ENCODE data around the gene RAC2.

RAC2 gene

DNA sequence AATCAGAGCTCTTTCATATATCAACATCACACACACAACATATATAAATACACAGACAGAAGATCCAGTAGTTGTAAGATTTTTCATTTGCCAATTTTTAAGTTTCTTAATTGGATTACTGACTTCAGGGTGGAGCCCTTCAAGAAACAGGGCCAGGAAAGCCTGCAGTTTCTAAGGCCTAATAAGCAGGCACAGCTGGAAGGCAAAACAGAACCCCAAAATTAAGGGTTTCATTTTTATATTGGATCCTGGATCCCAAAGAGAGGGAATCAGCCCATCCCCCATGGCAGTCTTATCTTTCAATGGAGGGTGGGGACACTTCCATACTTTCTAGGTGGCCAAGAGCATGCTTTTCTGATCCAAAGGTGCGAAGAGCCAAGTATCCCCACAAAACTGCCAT lies 51.3 kb downstream of the RAC2 start:
- H3K27me3 ChIP-seq (ENCODE audit: control insufficient read depth, insufficient read depth, low read length) = no peaks in the 10 kb centered on the region
- H3K27ac ChIP-seq (ENCODE audit: low read length) = no peak overlapping the region
- no peak overlapping the region for H3K9ac ChIP-seq (ENCODE audit: low read length)
- H3K4me1 ChIP-seq (ENCODE audit: control insufficient read depth, low read depth, low read length) = peaks cover 23% of the 10 kb centered on the region
- no peaks in the 10 kb centered on the region for H3K36me3 ChIP-seq (ENCODE audit: control insufficient read depth, low read depth, low read length)
- no peak overlapping the region for H3K4me3 ChIP-seq (ENCODE audit: low read length)
- H3K9me3 ChIP-seq (ENCODE audit: control insufficient read depth, low read depth, low read length) = peaks cover 7% of the 10 kb centered on the region

DNA sequence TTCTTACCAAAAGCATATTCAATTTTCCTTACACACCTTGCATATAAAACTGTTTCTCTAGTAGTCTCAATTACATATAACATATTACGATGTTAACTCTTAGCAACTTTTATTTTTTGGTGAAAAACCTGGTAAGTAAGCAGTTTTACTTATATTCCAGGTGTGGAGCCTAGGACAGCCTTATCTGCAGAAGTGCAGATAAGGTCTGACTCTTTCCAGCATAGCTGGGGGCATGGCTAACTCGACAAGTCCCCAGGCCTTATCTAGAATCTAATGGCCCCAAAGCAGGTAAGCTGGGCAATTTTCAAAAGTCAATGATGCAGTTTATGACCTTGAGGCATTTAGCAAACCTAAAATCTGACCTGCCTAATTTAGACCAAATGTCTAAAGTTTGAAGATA lies 51.9 kb downstream of the RAC2 start:
- Histone ChIP-seq H3K27ac (ENCODE audit: low read length) (no peak overlapping the region), H3K36me3 (ENCODE audit: control insufficient read depth, low read depth, low read length) (no peaks in the 10 kb centered on the region), H3K4me1 (ENCODE audit: control insufficient read depth, low read depth, low read length) (peaks cover 23% of the 10 kb centered on the region)

DNA sequence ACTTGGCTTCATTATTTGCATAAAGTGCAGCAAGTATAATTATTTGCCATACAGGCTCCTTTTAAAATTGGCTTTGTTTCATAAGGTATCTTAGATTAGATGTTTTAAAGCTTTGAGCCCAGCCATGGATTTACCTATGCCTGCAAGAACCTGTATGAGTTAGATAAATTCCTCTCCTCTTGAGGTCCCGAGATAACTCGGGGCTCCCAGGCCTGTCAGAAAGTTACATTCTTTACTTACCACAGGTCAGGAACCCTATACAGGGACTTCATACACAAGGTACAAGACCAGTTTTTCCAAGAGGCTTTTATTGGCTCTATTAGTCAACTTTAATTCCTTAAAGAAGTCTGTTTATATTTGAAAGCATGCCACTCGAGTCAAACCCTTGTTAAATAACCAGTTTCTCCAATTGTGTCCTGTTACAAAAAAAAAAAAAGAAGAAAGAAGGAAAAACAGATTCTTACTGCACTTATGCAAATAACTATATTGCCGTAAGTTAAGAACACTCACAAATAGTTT lies 53.7 kb downstream of the RAC2 start:
- Histone ChIP-seq H3K4me3 (ENCODE audit: low read length) (no peak overlapping the region), H3K9ac (ENCODE audit: low read length) (no peak overlapping the region), H3K9me3 (ENCODE audit: control insufficient read depth, low read depth, low read length) (peaks cover 7% of the 10 kb centered on the region), H3K36me3 (ENCODE audit: control insufficient read depth, low read depth, low read length) (no peaks in the 10 kb centered on the region), H3K27me3 (ENCODE audit: control insufficient read depth, insufficient read depth, low read length) (no peaks in the 10 kb centered on the region), H3K27ac (ENCODE audit: low read length) (no peak overlapping the region), H3K4me1 (ENCODE audit: control insufficient read depth, low read depth, low read length) (peaks cover 25% of the 10 kb centered on the region)

More for the DNA sequence above, 51.9 kb downstream of the RAC2 start:
- no peak overlapping the region for H3K4me3 ChIP-seq (ENCODE audit: low read length)
- peaks cover 7% of the 10 kb centered on the region for H3K9me3 ChIP-seq (ENCODE audit: control insufficient read depth, low read depth, low read length)
- H3K9ac ChIP-seq (ENCODE audit: low read length) = no peak overlapping the region
- H3K27me3 ChIP-seq (ENCODE audit: control insufficient read depth, insufficient read depth, low read length) = no peaks in the 10 kb centered on the region

DNA sequence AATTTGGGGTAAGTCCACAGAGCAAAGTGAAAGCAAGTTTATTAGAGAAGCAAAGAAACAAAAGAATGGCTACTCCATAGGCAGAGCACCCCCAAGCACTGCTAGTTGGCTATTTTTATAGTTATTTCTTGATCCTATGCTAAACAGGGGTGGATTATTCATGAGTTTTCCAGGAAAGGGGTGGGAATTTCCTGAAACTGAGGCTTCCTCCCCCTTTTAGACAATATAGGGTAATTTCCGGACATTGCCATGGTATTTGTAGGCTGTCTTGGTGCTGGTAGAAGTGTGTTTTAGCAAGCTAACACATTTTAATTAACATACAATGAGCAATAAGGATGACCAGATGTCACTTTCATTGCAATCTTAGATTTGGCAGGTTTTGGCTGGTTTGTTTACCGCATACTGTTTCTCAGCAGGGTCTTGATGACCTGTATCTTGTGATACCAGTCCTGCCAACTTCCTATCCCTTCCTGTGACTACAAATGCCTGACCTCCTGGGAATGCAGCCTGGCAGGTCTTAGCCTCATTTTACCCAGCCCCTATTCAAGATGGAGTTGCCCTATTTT lies 55.1 kb downstream of the RAC2 start:
- Histone ChIP-seq H3K27me3 (ENCODE audit: control insufficient read depth, insufficient read depth, low read length) (no peaks in the 10 kb centered on the region), H3K9ac (ENCODE audit: low read length) (peak overlapping the region; percentile 2), H3K4me3 (ENCODE audit: low read length) (peak overlapping the region; percentile 35), H3K27ac (ENCODE audit: low read length) (no peak overlapping the region), H3K9me3 (ENCODE audit: control insufficient read depth, low read depth, low read length) (peaks cover 7% of the 10 kb centered on the region), H3K36me3 (ENCODE audit: control insufficient read depth, low read depth, low read length) (no peaks in the 10 kb centered on the region), H3K4me1 (ENCODE audit: control insufficient read depth, low read depth, low read length) (peaks cover 25% of the 10 kb centered on the region)

DNA sequence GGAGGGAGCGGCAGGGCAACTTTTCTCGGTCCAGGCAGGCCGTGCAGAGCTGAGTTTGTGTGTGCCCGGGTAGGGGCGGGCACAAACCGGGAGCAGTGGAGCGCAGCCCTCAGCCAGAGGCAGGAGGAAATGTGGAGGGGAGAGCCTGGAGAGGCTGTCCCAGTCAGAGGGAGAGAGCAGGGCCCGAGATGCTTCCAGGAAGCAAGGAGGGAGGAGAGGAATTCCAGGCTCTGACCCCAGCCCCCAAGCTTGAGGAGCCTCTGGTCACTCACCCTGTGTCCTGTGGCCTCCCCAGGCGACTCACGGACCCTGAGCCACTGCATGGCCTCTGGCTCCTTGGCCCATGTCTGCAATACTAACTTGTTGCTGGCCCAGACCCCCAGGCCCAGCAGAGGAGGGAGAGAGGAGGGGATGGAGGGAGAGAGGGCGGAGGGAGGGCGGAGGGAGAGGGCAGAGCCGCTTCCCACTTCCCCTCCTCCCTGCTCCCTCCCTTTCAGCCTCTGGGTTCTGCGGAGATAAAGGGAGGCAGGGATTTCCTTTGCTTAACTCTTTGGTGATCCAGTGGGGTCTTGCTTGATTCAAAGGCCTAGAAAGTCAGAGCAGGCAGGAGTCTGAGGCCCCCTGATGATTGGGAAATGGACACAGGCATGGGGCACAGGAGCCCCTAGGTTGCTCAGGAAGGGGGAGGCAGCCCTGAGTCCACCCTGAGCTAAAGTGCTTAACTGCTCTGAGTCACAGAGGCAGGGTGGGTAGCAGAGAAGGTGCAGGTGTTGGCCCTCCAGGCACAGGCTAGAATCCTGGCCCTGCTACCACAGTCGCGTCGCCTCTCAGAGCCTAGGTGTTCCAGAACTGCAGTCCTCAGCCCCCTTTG lies 55.9 kb downstream of the RAC2 start, which contains the start of gene C1QTNF6:
C1QTNF6 (minus strand) TSS at position 357 of the 871 bp plus-strand sequence; CDS start at position 323, 34 bp downstream.
- Histone ChIP-seq H3K4me1 (ENCODE audit: control insufficient read depth, low read depth, low read length) (peaks cover 25% of the 10 kb centered on the region), H3K9ac (ENCODE audit: low read length) (peak within 1 kb of the TSS; percentile 8), H3K36me3 (ENCODE audit: control insufficient read depth, low read depth, low read length) (no peaks in the 10 kb centered on the region), H3K27ac (ENCODE audit: low read length) (no peak within 1 kb of the TSS), H3K27me3 (ENCODE audit: control insufficient read depth, insufficient read depth, low read length) (no peaks in the 10 kb centered on the region), H3K9me3 (ENCODE audit: control insufficient read depth, low read depth, low read length) (peaks cover 7% of the 10 kb centered on the region), H3K4me3 (ENCODE audit: low read length) (peak within 1 kb of the TSS; percentile 35)

DNA sequence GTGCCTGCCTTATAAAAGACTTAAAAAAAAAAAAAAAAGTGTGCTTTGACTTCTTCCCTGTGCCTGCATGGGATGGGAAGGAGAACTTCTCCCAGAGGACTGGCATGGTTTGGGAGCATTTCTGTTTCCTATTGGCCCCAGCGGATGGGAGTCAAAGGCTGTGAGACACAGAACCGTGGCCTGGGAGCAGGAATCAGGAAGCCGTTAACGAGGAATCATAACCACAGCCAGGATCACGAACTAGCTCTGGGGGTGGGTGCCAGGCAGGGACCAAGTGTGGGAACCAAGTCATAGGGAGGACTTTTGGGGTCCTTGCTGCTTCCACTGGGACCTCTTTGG lies 56.5 kb downstream of the RAC2 start:
- Histone ChIP-seq H3K9me3 (ENCODE audit: control insufficient read depth, low read depth, low read length) (peaks cover 6% of the 10 kb centered on the region), H3K27me3 (ENCODE audit: control insufficient read depth, insufficient read depth, low read length) (no peaks in the 10 kb centered on the region), H3K27ac (ENCODE audit: low read length) (no peak overlapping the region), H3K9ac (ENCODE audit: low read length) (peak overlapping the region; percentile 8), H3K36me3 (ENCODE audit: control insufficient read depth, low read depth, low read length) (no peaks in the 10 kb centered on the region), H3K4me3 (ENCODE audit: low read length) (peak overlapping the region; percentile 35), H3K4me1 (ENCODE audit: control insufficient read depth, low read depth, low read length) (peaks cover 25% of the 10 kb centered on the region)

DNA sequence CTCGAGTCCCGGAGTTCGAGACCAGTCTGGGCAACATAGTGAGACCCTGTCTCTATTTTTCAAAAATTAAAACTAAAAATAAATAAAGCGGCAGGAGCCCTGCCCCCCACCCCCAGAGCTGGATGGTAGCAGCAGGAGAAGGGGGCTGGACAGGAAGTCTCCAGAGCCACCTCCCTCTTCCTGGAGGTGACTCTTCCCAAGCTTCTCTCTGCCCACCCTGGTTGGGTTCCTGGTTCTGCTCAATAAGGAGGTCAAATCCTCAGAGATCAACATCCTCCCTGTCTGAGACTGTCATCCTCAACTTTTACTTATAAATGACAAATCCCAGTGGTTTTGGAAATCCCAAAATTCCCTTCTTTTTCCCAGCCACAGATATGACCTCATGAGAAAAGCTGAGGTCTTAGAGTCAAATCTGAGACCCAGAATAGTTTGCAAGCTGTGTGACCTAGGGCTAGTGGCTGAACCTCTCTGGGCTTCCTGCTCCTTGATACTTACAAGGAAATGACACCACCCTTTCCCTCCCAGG lies 57.0 kb downstream of the RAC2 start:
- H3K27me3 ChIP-seq (ENCODE audit: control insufficient read depth, insufficient read depth, low read length) = no peaks in the 10 kb centered on the region
- peak overlapping the region; percentile 35 for H3K4me3 ChIP-seq (ENCODE audit: low read length)
- no peak overlapping the region for H3K27ac ChIP-seq (ENCODE audit: low read length)
- peaks cover 2% of the 10 kb centered on the region for H3K9me3 ChIP-seq (ENCODE audit: control insufficient read depth, low read depth, low read length)
- H3K9ac ChIP-seq (ENCODE audit: low read length) = peak overlapping the region; percentile 8
- H3K4me1 ChIP-seq (ENCODE audit: control insufficient read depth, low read depth, low read length) = peaks cover 25% of the 10 kb centered on the region
- no peaks in the 10 kb centered on the region for H3K36me3 ChIP-seq (ENCODE audit: control insufficient read depth, low read depth, low read length)

DNA sequence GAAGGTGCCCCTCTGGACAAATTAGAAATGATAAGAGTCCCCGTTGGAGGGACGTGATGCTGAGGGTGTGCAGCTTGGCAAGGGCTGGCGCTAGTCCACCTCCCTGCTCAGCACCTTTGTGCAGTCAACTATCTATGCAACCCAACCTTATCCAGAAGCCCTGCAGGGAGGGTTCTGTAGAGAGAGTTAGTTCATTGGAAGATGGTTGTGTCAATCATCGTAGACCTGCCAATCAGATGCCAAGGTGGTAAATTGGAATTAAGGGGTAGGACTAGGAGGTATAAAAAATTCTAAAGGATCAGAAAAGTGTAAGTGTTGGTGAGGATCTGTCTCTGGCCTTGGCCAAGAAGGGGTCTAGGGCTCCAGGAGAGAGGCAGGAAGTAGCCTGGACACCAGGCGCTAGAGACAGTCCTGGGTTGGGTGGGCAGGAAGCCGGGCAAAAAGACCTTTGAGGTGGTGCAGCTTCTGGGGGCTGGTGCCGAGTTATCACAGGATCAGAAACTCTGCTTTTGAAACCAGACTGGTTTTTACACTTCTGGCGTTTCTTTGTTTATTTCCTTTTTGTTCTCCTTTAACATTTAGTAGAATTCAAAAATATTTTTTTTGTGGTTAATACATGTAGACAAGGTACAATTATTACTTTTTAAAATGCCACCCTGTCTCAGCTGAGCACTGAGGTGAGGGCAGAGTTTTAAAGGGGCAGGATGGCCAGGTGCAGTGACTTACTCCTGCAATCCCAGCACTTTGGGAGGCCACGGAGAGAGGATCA lies 57.7 kb downstream of the RAC2 start:
- Histone ChIP-seq H3K9me3 (ENCODE audit: control insufficient read depth, low read depth, low read length) (no peaks in the 10 kb centered on the region), H3K4me1 (ENCODE audit: control insufficient read depth, low read depth, low read length) (peaks cover 25% of the 10 kb centered on the region), H3K9ac (ENCODE audit: low read length) (no peak overlapping the region), H3K27ac (ENCODE audit: low read length) (no peak overlapping the region), H3K4me3 (ENCODE audit: low read length) (no peak overlapping the region), H3K27me3 (ENCODE audit: control insufficient read depth, insufficient read depth, low read length) (no peaks in the 10 kb centered on the region), H3K36me3 (ENCODE audit: control insufficient read depth, low read depth, low read length) (no peaks in the 10 kb centered on the region)

DNA sequence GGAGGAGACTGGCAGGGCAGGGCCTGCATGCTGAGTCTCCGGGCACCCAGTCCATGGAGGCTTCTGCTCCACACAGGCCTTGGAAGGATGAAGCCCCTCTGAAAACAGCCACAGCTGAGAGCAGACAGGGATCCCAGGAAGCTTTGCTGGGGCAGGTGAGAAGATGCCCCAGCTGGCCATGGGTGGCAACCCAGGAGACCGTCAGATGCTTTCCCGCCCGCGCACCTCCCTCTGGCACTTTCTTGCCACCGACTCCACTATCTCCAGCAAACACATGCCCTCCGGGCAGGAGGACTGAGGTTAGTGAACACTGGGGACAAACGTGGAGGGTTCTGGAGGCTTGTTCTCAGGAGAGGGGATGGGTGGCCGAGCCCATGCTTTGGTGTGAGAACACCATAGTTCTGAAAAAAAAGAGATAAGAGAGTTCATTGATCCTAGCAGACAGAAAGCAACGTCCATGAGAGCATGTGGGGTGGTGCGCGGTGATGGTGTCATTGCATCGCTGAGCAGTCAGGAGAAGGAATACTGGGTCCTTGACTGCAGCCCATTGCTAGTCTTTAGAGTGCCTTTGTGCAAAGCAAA lies 58.3 kb downstream of the RAC2 start:
- Histone ChIP-seq H3K27me3 (ENCODE audit: control insufficient read depth, insufficient read depth, low read length) (no peaks in the 10 kb centered on the region), H3K27ac (ENCODE audit: low read length) (no peak overlapping the region)

DNA sequence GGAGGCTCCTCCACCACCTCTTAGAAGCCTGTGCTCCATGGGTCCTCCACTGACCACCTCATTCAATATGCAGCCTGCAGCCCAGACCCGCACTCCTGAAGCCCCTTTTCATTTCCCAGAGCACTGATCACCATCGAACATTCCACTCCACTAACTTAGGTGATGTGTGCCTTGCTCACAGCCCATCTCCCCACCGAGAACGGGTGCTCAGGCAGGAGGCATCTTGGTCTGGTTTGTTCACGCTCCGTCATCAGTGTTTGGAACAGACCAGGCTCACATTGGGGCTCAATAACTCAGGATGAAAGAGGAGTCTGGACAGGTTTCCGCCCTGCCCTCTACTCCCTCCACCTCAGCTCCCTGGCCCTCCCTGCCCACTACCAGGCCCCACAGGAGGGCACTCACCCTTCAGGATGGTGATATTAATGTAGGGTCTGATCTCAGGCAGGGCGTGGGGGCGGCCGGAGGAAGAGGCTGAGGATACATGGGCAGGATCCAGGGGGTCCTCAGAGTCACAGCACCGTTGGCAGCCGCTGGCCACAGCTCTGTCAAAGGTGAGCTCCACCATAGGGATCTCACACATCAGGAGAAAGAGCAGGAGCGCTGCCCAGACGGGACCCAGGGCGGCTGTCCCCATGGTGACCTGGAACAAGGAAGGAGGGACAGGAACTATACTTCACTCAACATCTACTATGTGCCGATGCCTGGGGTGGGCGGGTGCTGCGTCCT lies 59.1 kb downstream of the RAC2 start:
- no peaks in the 10 kb centered on the region for H3K27me3 ChIP-seq (ENCODE audit: control insufficient read depth, insufficient read depth, low read length)
- H3K9me3 ChIP-seq (ENCODE audit: control insufficient read depth, low read depth, low read length) = no peaks in the 10 kb centered on the region
- H3K36me3 ChIP-seq (ENCODE audit: control insufficient read depth, low read depth, low read length) = no peaks in the 10 kb centered on the region
- H3K4me1 ChIP-seq (ENCODE audit: control insufficient read depth, low read depth, low read length) = peaks cover 24% of the 10 kb centered on the region
- no peak overlapping the region for H3K27ac ChIP-seq (ENCODE audit: low read length)
- no peak overlapping the region for H3K4me3 ChIP-seq (ENCODE audit: low read length)
- no peak overlapping the region for H3K9ac ChIP-seq (ENCODE audit: low read length)

More for the DNA sequence above, 58.3 kb downstream of the RAC2 start:
- Histone ChIP-seq H3K9me3 (ENCODE audit: control insufficient read depth, low read depth, low read length) (no peaks in the 10 kb centered on the region), H3K9ac (ENCODE audit: low read length) (no peak overlapping the region), H3K36me3 (ENCODE audit: control insufficient read depth, low read depth, low read length) (no peaks in the 10 kb centered on the region), H3K4me1 (ENCODE audit: control insufficient read depth, low read depth, low read length) (peaks cover 25% of the 10 kb centered on the region), H3K4me3 (ENCODE audit: low read length) (no peak overlapping the region)
